ENCODE results near the gene BACH1.

The BACH1 gene

DNA sequence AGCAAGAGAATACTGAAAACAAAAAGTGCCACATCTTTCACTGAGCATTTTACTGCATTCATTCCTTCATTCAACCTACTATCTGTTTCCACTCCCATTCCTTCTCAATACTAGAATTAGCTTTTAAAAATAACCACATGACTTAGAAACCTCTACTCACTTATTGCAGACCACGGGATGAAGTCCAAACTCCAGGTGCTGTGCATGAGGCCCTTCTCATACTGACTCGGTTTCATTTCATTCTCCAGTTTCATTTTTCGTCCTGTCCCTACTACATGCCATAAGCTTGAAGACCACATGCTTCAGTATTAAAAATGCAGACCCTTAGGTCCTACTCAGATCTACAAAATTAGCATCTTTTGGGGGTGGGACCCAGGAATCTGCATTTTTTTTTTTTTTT is 2.3 kb upstream of the BACH1 start:
- no peaks in the 10 kb centered on the region for H3K9me3 ChIP-seq (ENCODE audit: control insufficient read depth, low read depth, low read length)
- no peaks in the 10 kb centered on the region for H3K36me3 ChIP-seq (ENCODE audit: control insufficient read depth, low read depth, low read length)
- H3K27ac ChIP-seq (ENCODE audit: low read length): no peak overlapping the region
- peaks cover 12% of the 10 kb centered on the region for H3K27me3 ChIP-seq (ENCODE audit: control insufficient read depth, insufficient read depth, low read length)
- H3K4me3 ChIP-seq (ENCODE audit: low read length): no peak overlapping the region
- no peak overlapping the region for H3K9ac ChIP-seq (ENCODE audit: low read length)
- H3K4me1 ChIP-seq (ENCODE audit: control insufficient read depth, low read depth, low read length): peaks cover 11% of the 10 kb centered on the region

DNA sequence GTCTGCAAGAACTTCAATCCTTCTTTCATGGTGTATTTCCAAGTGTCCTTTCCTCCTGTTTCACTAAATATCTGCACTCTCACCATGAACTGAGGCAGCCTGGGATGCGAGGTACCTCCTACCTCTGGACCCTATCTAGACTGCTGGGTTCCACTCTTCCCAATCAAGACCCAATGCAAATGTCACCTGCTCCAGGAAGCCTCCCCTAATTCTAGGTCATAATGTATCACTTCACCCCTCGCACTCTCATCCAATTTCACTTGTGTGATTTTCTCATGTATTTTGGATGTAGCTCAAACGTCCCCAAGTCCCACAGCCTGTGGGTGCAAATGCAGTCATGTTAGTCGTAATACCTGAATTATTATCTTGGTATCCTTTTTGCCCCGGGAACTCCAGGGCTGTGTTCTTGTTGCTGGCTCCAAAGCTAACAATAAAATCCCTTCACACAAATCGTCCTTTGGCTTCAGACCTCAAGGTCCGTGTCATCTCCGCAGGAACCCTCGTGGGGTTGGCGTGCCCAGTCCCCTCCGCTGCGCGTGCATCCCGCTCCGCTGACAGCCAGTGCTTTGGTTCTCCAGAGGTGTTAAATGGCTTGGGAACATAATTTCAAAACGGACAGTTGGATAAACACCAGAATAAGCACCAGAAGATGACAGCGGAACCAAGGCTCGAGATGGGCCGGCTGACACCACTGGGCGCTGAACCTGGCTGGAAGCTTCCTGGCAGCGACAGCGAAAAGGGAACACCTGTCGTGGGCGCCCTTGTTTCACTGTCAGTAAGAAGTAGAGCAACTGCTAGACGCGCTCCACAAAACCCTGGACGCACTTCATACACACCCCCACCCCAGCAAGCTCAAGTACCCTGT is 1.0 kb upstream of the BACH1 start:
- H3K27ac ChIP-seq (ENCODE audit: low read length): no peak overlapping the region
- H3K9ac ChIP-seq (ENCODE audit: low read length): no peak overlapping the region
- no peaks in the 10 kb centered on the region for H3K9me3 ChIP-seq (ENCODE audit: control insufficient read depth, low read depth, low read length)
- no peaks in the 10 kb centered on the region for H3K36me3 ChIP-seq (ENCODE audit: control insufficient read depth, low read depth, low read length)
- H3K4me3 ChIP-seq (ENCODE audit: low read length): peak overlapping the region; percentile 42
- H3K4me1 ChIP-seq (ENCODE audit: control insufficient read depth, low read depth, low read length): peaks cover 18% of the 10 kb centered on the region
- H3K27me3 ChIP-seq (ENCODE audit: control insufficient read depth, insufficient read depth, low read length): peaks cover 12% of the 10 kb centered on the region

DNA sequence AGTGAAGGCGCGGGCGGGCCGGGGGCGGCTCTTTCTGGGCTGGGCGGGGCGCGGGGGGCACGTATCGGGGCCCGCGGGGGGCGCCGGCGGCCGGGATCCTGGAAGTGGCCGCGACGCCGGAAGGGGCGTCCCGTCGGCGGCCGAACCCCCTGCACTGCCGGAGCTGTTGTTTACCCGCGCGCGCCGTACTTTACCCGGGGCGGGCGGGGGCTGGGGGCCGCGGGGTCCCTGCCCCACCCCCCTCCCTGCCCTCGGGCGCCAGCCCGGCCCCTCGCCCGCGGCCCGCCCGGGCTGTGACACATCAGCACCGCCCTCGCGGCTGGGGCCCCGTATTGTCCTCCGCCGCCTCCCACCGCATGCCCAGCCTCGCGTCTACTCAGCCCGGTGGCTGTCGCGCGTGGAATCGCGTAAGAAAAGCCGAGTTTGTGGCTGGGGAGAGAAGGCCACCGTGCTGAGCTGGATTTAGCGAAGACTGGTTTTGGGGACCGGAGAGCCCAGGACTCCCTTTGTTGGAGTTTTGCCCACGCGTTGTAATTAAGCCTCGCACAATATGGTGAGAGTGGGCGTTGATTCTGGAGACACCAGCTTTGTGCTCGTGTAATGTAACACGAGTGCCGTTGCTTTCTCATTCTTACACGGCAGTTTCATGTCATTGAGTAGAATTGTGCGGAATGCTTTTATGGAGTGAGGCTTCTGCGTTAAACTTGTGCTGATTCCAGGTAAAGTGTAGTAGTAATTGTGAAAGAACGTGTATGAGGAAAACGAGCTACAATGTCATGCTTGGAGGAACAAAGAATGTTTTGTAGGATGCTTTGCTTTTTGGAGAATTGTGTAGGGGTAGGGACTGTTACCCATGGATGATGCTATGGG is 559 bp downstream of the BACH1 start:
- Histone ChIP-seq H3K4me3 (ENCODE audit: low read length) (peak overlapping the region; percentile 72), H3K27me3 (ENCODE audit: control insufficient read depth, insufficient read depth, low read length) (peaks cover 12% of the 10 kb centered on the region), H3K9me3 (ENCODE audit: control insufficient read depth, low read depth, low read length) (no peaks in the 10 kb centered on the region), H3K27ac (ENCODE audit: low read length) (no peak overlapping the region), H3K9ac (ENCODE audit: low read length) (peak overlapping the region; percentile 83), H3K4me1 (ENCODE audit: control insufficient read depth, low read depth, low read length) (peaks cover 18% of the 10 kb centered on the region), H3K36me3 (ENCODE audit: control insufficient read depth, low read depth, low read length) (no peaks in the 10 kb centered on the region)

DNA sequence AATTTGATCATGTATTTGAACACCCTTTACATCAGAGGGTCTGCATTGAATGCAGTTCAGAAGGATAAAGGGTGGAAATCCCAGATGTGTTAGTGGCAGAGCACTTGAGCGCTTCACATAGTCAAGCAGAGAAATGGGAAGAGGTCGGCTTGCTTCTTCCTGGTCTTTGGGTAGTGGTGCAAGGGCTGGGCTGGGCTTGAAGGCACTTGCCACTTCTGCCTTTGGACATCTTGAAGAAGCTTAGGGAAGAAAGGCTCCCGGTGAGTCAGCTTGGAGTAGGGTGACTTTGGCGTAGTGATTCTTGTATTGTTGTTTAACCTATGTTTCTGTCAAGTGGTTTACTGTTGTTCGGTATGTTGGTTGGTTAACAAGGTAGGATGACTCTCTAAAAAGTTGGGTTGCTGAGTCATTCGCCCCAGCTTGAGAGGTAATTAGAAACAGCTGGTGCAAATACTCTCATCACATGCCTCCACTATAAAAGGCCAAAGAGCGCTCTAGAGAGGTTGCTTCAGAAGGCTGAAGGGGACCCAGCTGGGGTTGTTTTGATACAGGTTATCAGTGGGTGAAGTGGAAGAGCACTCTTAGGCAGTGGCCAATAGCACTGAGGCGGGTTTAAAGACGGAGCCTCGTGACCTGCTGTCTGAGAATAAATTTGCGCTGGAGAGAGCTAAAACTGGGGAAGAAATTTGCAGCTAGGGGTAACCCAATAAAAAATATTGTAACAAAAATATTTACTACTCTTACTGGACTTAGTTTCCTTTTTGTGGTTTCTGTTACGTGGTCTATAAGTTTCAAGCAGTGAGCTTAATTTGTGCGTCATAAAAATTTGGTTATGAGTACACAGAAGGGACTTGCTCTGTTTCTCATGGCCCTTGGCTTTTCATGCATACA is 1.4 kb downstream of the BACH1 start:
- no peak overlapping the region for H3K27ac ChIP-seq (ENCODE audit: low read length)
- H3K4me3 ChIP-seq (ENCODE audit: low read length): peak overlapping the region; percentile 72
- H3K9ac ChIP-seq (ENCODE audit: low read length): peak overlapping the region; percentile 83
- peaks cover 12% of the 10 kb centered on the region for H3K27me3 ChIP-seq (ENCODE audit: control insufficient read depth, insufficient read depth, low read length)
- no peaks in the 10 kb centered on the region for H3K36me3 ChIP-seq (ENCODE audit: control insufficient read depth, low read depth, low read length)
- H3K4me1 ChIP-seq (ENCODE audit: control insufficient read depth, low read depth, low read length): peaks cover 18% of the 10 kb centered on the region
- H3K9me3 ChIP-seq (ENCODE audit: control insufficient read depth, low read depth, low read length): no peaks in the 10 kb centered on the region

DNA sequence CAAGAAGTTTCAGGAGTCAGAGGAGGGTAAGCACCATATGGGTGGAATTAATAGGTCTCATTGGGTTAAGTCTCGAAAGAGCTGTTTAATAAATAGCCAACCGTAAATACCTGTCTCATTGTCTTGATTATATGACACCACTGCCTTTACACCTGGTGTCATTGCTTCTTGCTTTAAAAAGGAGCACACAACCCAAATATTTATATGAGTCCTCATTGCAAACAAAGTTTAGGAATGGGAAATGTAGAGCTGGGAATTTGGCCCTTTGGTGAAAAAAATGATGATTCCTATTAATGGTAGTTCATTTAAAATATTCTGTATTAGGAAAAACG is 2.1 kb downstream of the BACH1 start:
- H3K4me3 ChIP-seq (ENCODE audit: low read length): peak overlapping the region; percentile 72
- no peak overlapping the region for H3K27ac ChIP-seq (ENCODE audit: low read length)
- H3K9ac ChIP-seq (ENCODE audit: low read length): no peak overlapping the region
- H3K36me3 ChIP-seq (ENCODE audit: control insufficient read depth, low read depth, low read length): no peaks in the 10 kb centered on the region
- H3K4me1 ChIP-seq (ENCODE audit: control insufficient read depth, low read depth, low read length): peaks cover 18% of the 10 kb centered on the region
- H3K9me3 ChIP-seq (ENCODE audit: control insufficient read depth, low read depth, low read length): no peaks in the 10 kb centered on the region
- H3K27me3 ChIP-seq (ENCODE audit: control insufficient read depth, insufficient read depth, low read length): peaks cover 12% of the 10 kb centered on the region

DNA sequence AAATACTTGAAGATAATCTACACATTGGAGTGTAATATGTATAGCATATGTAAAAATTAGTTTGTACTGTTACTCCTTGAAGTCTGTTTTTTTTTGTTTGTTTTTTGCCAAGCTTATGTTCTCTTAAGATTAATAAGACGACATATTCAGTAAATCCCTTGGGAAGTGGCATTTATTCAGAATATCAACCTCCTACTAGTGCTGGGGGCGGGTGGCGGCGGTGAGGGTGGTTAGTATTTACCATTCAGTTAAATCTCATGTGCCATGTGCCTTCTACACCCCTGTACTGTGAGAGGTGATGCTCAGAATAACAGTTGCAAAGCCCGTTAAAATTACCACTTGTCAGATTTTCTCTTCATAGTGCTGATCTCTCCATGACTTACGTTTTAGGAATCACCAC is 3.0 kb downstream of the BACH1 start:
- Histone ChIP-seq H3K9me3 (ENCODE audit: control insufficient read depth, low read depth, low read length) (no peaks in the 10 kb centered on the region), H3K4me1 (ENCODE audit: control insufficient read depth, low read depth, low read length) (peaks cover 21% of the 10 kb centered on the region), H3K36me3 (ENCODE audit: control insufficient read depth, low read depth, low read length) (no peaks in the 10 kb centered on the region), H3K27me3 (ENCODE audit: control insufficient read depth, insufficient read depth, low read length) (peaks cover 12% of the 10 kb centered on the region), H3K4me3 (ENCODE audit: low read length) (no peak overlapping the region), H3K9ac (ENCODE audit: low read length) (no peak overlapping the region), H3K27ac (ENCODE audit: low read length) (no peak overlapping the region)

DNA sequence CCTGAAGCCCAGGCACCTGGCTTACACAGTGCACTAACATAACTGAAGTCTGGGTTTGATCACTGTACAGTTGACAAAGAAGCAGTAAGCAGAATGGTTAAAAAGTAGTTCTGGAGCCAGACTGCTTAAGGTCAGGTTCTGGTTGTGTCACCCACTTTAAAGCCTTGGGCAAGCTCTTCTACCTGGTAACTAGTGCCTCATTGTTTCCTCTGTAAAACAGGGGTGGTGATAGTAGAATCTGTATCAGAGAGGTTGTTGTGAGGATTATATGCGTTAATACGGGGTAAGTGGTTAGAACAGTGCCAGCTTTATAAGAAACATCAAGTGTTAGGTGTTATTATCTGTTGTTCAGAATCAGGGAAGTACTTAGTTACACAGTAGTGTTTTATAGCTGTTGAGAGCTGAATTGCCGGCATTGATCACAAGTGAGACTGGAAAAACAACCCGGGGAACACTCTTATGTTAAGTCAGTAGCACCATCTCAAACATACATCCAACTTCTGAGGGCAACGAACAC is 3.7 kb downstream of the BACH1 start:
- H3K9ac ChIP-seq (ENCODE audit: low read length): no peak overlapping the region
- H3K27ac ChIP-seq (ENCODE audit: low read length): no peak overlapping the region
- H3K4me1 ChIP-seq (ENCODE audit: control insufficient read depth, low read depth, low read length): peaks cover 26% of the 10 kb centered on the region
- H3K36me3 ChIP-seq (ENCODE audit: control insufficient read depth, low read depth, low read length): no peaks in the 10 kb centered on the region
- H3K27me3 ChIP-seq (ENCODE audit: control insufficient read depth, insufficient read depth, low read length): peaks cover 8% of the 10 kb centered on the region
- no peaks in the 10 kb centered on the region for H3K9me3 ChIP-seq (ENCODE audit: control insufficient read depth, low read depth, low read length)
- H3K4me3 ChIP-seq (ENCODE audit: low read length): no peak overlapping the region

DNA sequence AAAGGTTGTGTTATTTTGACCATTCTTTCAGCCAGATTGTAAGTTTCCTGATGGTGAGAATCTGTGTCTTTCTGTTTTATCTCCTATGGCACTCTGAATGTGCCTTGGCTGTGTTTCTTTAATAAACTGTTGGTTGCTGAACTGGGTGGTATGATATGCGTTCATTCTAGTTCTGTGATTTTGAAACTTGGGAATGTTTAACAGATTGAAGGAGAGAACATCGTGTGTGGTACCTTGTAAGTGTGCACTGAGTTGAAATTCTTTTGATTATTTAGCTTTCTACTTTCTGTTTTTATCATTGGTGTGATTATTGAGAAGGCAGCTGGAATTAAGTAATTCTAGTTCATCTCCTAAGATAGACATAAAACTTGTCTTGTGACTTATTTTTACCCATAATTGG is 4.6 kb downstream of the BACH1 start:
- no peak overlapping the region for H3K4me3 ChIP-seq (ENCODE audit: low read length)
- H3K27ac ChIP-seq (ENCODE audit: low read length): no peak overlapping the region
- no peaks in the 10 kb centered on the region for H3K27me3 ChIP-seq (ENCODE audit: control insufficient read depth, insufficient read depth, low read length)
- no peaks in the 10 kb centered on the region for H3K9me3 ChIP-seq (ENCODE audit: control insufficient read depth, low read depth, low read length)
- no peaks in the 10 kb centered on the region for H3K36me3 ChIP-seq (ENCODE audit: control insufficient read depth, low read depth, low read length)
- H3K4me1 ChIP-seq (ENCODE audit: control insufficient read depth, low read depth, low read length): peaks cover 26% of the 10 kb centered on the region
- no peak overlapping the region for H3K9ac ChIP-seq (ENCODE audit: low read length)

DNA sequence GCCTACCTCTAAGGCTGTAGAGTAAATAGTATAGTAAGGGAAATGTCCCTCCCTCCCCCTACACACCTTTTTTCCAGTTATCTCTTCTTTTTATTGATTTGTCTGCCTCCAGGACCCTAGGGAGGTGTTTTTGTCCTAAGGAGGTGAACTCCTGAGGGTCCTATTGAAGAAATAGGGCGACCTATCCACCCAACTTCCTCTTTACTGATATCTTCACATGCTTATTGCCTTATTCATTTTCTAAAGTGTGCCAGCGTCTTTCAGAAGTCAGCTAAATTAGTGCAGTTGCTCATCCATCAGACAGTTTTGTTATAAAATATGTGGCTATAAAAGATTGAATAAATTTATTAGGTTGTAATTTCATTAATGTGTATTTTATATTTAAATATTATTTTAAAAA is 5.9 kb downstream of the BACH1 start:
- no peak overlapping the region for H3K27ac ChIP-seq (ENCODE audit: low read length)

DNA sequence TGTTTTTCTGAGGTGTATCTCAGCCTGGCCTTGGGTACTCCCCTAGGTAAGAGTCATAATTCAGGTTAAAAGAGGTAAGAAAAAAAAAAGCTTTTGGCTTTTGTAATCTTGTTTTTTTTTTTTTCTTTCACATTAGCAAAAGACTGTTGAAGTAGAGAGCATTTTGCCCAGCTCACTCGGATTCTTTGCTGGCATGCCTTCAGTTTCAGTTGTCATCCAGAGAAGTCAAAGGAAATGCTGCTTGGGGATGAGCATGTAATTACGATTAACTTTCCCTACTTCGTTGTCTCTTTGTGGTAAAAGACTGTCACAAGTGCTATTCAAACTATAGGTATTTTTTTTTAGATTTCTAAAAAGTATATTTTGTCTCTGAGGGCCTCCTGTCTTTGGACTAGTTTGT is 6.3 kb downstream of the BACH1 start:
- Histone ChIP-seq H3K9ac (ENCODE audit: low read length) (no peak overlapping the region), H3K27me3 (ENCODE audit: control insufficient read depth, insufficient read depth, low read length) (no peaks in the 10 kb centered on the region), H3K4me1 (ENCODE audit: control insufficient read depth, low read depth, low read length) (peaks cover 26% of the 10 kb centered on the region)

More for the DNA sequence above, 5.9 kb downstream of the BACH1 start:
- Histone ChIP-seq H3K36me3 (ENCODE audit: control insufficient read depth, low read depth, low read length) (no peaks in the 10 kb centered on the region), H3K9ac (ENCODE audit: low read length) (no peak overlapping the region), H3K27me3 (ENCODE audit: control insufficient read depth, insufficient read depth, low read length) (no peaks in the 10 kb centered on the region), H3K9me3 (ENCODE audit: control insufficient read depth, low read depth, low read length) (no peaks in the 10 kb centered on the region), H3K4me3 (ENCODE audit: low read length) (no peak overlapping the region), H3K4me1 (ENCODE audit: control insufficient read depth, low read depth, low read length) (peaks cover 26% of the 10 kb centered on the region)

DNA sequence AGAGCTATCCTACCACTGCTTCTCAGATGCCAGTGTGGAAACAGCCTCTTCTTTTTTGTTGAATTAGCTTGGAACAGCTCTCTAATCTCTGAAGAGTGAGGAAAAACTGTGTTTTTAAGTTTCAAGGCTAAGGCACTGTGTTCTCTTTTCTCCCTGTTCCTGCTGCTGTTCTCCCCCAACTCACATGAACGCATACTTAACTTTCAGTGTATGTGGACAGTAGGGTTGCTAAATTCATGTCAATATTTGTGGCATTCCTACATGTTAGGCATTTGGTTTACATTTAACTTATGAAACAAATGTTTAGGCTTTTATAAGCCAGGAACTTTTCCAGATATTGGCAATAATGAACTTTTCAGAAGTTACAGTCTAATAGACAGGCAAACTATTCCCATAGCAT is 6.8 kb downstream of the BACH1 start:
- peaks cover 23% of the 10 kb centered on the region for H3K4me1 ChIP-seq (ENCODE audit: control insufficient read depth, low read depth, low read length)
- H3K9me3 ChIP-seq (ENCODE audit: control insufficient read depth, low read depth, low read length): no peaks in the 10 kb centered on the region
- no peak overlapping the region for H3K9ac ChIP-seq (ENCODE audit: low read length)
- no peaks in the 10 kb centered on the region for H3K27me3 ChIP-seq (ENCODE audit: control insufficient read depth, insufficient read depth, low read length)
- no peak overlapping the region for H3K27ac ChIP-seq (ENCODE audit: low read length)
- no peak overlapping the region for H3K4me3 ChIP-seq (ENCODE audit: low read length)
- no peaks in the 10 kb centered on the region for H3K36me3 ChIP-seq (ENCODE audit: control insufficient read depth, low read depth, low read length)

More for the DNA sequence above, 6.3 kb downstream of the BACH1 start:
- Histone ChIP-seq H3K36me3 (ENCODE audit: control insufficient read depth, low read depth, low read length) (no peaks in the 10 kb centered on the region), H3K27ac (ENCODE audit: low read length) (no peak overlapping the region), H3K4me3 (ENCODE audit: low read length) (no peak overlapping the region), H3K9me3 (ENCODE audit: control insufficient read depth, low read depth, low read length) (no peaks in the 10 kb centered on the region)
